HG02571 (cell line): ENCODE measurements around the gene RAD51B.

Source experiments
- ATAC-seq: cut with Tn5 transposase; IDR thresholded peaks from one replicate; pipeline ENCODE4 v1.9.1; 2021; ENCODE audit warnings: mild to moderate bottlenecking, moderate library complexity; ENCODE audit not compliant: unreplicated experiment

RAD51B gene

GRCh38 chr14:68666899-68667298, 847.3 kb downstream of the RAD51B start:
- ATAC-seq = no peak

- no peak for ATAC-seq
Measured at GRCh38 chr14:68667313-68667791, 847.8 kb downstream of the RAD51B start.

- no peak for ATAC-seq
Measured at GRCh38 chr14:68668028-68668427, 848.4 kb downstream of the RAD51B start.

GRCh38 chr14:68668531-68668930, 849.0 kb downstream of the RAD51B start:
- ATAC-seq = no peak

- ATAC-seq = no peak
Measured at GRCh38 chr14:68669111-68669511, 849.5 kb downstream of the RAD51B start.

GRCh38 chr14:68669603-68670358, 850.2 kb downstream of the RAD51B start:
- ATAC-seq = no peak

GRCh38 chr14:68670359-68670715, 850.8 kb downstream of the RAD51B start:
- ATAC-seq = no peak

GRCh38 chr14:68671909-68672308, 852.3 kb downstream of the RAD51B start:
- ATAC-seq = no peak

GRCh38 chr14:68672609-68673285, 853.2 kb downstream of the RAD51B start:
- ATAC-seq = no peak

GRCh38 chr14:68673464-68673863, 853.9 kb downstream of the RAD51B start:
- ATAC-seq = no peak

- ATAC-seq = no peak
Measured at GRCh38 chr14:68674538-68675232, 855.1 kb downstream of the RAD51B start.

- ATAC-seq = no peak
Measured at GRCh38 chr14:68675233-68675577, 855.6 kb downstream of the RAD51B start.

GRCh38 chr14:68676511-68676943, 856.9 kb downstream of the RAD51B start:
- ATAC-seq = no peak

GRCh38 chr14:68677476-68677875, 857.9 kb downstream of the RAD51B start:
- no peak for ATAC-seq

GRCh38 chr14:68677901-68678300, 858.3 kb downstream of the RAD51B start:
- no peak for ATAC-seq

- ATAC-seq = no peak
Measured at GRCh38 chr14:68678471-68678870, 858.9 kb downstream of the RAD51B start.

- ATAC-seq = no peak
Measured at GRCh38 chr14:68679301-68679700, 859.7 kb downstream of the RAD51B start.

- ATAC-seq = no peak
Measured at GRCh38 chr14:68679746-68680467, 860.3 kb downstream of the RAD51B start.

- no peak for ATAC-seq
Measured at GRCh38 chr14:68680541-68681051, 861.0 kb downstream of the RAD51B start.

- ATAC-seq = no peak
Measured at GRCh38 chr14:68681256-68682011, 861.9 kb downstream of the RAD51B start.
